ENCODE results near the gene VWF. TPM values are rescaled to one million over a fixed set of nuclear protein-coding genes. Genes with fewer than 3 reads are reported as not detected.
"Not testable (repeated sequence)": the region's sequence is repeated elsewhere in the genome, so short reads cannot be mapped to it uniquely, and the experiment has no call there.

VWF gene
- total RNA-seq, 1 donor from 2014 or later, result 468 TPM

DNA sequence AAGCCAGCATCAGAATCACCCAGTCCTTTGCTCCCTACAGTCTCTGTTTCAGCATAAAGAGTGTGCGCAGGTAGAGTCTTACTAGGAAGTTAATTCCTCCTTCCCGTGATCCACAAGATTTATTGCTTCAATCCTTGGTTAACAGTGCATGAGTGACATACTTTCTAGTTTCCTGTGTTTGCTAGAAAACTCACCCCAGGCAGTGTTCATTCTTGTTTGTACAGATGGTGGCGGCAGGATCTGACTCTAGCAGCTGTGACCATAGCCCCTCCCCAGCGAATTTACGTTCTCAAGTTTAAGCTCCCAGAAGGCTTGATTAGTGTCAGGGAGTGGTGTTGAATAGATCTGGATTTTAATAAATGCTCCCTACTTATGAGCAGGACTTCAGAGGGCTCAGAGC lies 103.5 kb downstream of the VWF start:
- Histone ChIP-seq H3K4me1 (no peaks in the 10 kb centered on the region), H3K27me3 (ENCODE audit: low read depth) (no peaks in the 10 kb centered on the region), H3K4me3 (no peak overlapping the region), H3K27ac (no peak overlapping the region), H3K9me3 (no peaks in the 10 kb centered on the region), H3K36me3 (peaks cover 9% of the 10 kb centered on the region)
- no peak for DNase-seq
- TF ChIP-seq, protein P1, sequence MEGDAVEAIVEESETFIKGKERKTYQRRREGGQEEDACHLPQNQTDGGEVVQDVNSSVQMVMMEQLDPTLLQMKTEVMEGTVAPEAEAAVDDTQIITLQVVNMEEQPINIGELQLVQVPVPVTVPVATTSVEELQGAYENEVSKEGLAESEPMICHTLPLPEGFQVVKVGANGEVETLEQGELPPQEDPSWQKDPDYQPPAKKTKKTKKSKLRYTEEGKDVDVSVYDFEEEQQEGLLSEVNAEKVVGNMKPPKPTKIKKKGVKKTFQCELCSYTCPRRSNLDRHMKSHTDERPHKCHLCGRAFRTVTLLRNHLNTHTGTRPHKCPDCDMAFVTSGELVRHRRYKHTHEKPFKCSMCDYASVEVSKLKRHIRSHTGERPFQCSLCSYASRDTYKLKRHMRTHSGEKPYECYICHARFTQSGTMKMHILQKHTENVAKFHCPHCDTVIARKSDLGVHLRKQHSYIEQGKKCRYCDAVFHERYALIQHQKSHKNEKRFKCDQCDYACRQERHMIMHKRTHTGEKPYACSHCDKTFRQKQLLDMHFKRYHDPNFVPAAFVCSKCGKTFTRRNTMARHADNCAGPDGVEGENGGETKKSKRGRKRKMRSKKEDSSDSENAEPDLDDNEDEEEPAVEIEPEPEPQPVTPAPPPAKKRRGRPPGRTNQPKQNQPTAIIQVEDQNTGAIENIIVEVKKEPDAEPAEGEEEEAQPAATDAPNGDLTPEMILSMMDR (IDR thresholded peaks at IDR 0.05), result no peak
- intact Hi-C loops (cut with DNase I), result no loop called here
- ATAC-seq, result no peak

- ATAC-seq, DNase-seq: not testable (repeated sequence)
Measured at GRCh38 chr12:6020511-6020910, 104.0 kb downstream of the VWF start.

DNA sequence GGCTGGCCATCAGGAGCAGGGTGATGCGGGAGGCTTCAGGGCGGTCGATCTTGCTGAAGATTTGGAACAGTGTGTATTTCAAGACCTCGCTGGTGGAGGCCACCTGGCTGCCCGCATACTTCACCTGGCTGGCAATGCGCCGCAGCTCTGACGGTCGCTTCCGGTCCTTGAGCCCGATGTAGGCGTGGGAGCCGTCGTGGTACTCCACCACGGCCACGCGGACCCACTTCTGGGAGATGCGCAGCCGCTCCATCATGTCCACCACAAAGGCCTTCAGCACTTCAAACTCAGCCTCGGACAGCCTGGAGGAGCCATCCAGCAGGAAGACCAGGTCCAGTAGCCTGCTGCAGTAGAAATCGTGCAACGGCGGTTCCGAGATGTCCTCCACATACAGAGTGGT lies 105.2 kb downstream of the VWF start:
- H3K4me1 ChIP-seq; H3K27ac ChIP-seq; H3K36me3 ChIP-seq; H3K27me3 ChIP-seq (ENCODE audit: low read depth); ATAC-seq; intact Hi-C loops (cut with DNase I); DNase-seq; H3K9me3 ChIP-seq; H3K4me3 ChIP-seq: not testable (repeated sequence)

More at GRCh38 chr12:6020511-6020910, 104.0 kb downstream of the VWF start:
- H3K27ac ChIP-seq; H3K9me3 ChIP-seq; H3K36me3 ChIP-seq; H3K4me1 ChIP-seq; H3K4me3 ChIP-seq; H3K27me3 ChIP-seq (ENCODE audit: low read depth); intact Hi-C loops (cut with DNase I): not testable (repeated sequence)

GRCh38 chr12:6018265-6018664 lies 106.2 kb downstream of the VWF start:
- no peak overlapping the region for H3K4me3 ChIP-seq
- H3K36me3 ChIP-seq, result peaks cover 11% of the 10 kb centered on the region
- H3K9me3 ChIP-seq, result no peaks in the 10 kb centered on the region
- intact Hi-C loops (cut with DNase I), result no loop called here
- H3K27ac ChIP-seq, result no peak overlapping the region
- no peaks in the 10 kb centered on the region for H3K4me1 ChIP-seq
- DNase-seq, result no peak
- TF ChIP-seq, protein P1 (IDR thresholded peaks at IDR 0.05), result no peak
- no peaks in the 10 kb centered on the region for H3K27me3 ChIP-seq (ENCODE audit: low read depth)
- no peak for ATAC-seq

- ATAC-seq, result no peak
- no peak for DNase-seq
- TF ChIP-seq, protein P1 (IDR thresholded peaks at IDR 0.05), result no peak
Measured at GRCh38 chr12:6016756-6017155, 107.7 kb downstream of the VWF start.

DNA sequence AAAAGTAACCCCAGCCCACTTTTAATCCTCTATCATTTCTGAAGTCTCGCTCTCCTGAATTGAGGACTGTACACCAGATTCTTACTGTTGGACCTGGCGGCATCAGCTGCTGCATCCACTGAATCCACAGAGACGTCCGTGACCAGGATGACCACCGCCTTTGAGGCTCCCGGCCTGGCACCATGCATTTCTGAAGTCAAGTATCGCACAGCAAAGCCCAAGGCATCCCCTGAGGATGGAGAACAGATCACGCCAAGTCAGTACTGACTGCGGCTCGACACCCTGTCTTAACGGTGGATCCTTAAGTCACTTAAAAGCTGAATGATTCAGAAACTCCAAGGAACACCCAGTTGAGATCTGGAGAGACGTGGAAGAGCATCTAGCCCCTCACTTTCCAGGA lies 108.5 kb downstream of the VWF start:
- DNase-seq; H3K9me3 ChIP-seq; intact Hi-C loops (cut with DNase I); H3K27me3 ChIP-seq (ENCODE audit: low read depth); H3K27ac ChIP-seq; ATAC-seq; H3K4me1 ChIP-seq; H3K4me3 ChIP-seq: not testable (repeated sequence)
- H3K36me3 ChIP-seq, result peaks cover 15% of the 10 kb centered on the region

More at GRCh38 chr12:6016756-6017155, 107.7 kb downstream of the VWF start:
- peaks cover 15% of the 10 kb centered on the region for H3K36me3 ChIP-seq
- intact Hi-C loops (cut with DNase I), result no loop called here
- no peak overlapping the region for H3K27ac ChIP-seq
- no peak overlapping the region for H3K4me3 ChIP-seq
- H3K9me3 ChIP-seq, result no peaks in the 10 kb centered on the region
- H3K4me1 ChIP-seq, result no peaks in the 10 kb centered on the region
- H3K27me3 ChIP-seq (ENCODE audit: low read depth), result no peaks in the 10 kb centered on the region

GRCh38 chr12:6015271-6015670 lies 109.2 kb downstream of the VWF start:
- H3K27ac ChIP-seq; H3K4me3 ChIP-seq; H3K27me3 ChIP-seq (ENCODE audit: low read depth); H3K4me1 ChIP-seq; ATAC-seq; intact Hi-C loops (cut with DNase I); H3K9me3 ChIP-seq; DNase-seq: not testable (repeated sequence)
- H3K36me3 ChIP-seq, result peaks cover 12% of the 10 kb centered on the region

DNA sequence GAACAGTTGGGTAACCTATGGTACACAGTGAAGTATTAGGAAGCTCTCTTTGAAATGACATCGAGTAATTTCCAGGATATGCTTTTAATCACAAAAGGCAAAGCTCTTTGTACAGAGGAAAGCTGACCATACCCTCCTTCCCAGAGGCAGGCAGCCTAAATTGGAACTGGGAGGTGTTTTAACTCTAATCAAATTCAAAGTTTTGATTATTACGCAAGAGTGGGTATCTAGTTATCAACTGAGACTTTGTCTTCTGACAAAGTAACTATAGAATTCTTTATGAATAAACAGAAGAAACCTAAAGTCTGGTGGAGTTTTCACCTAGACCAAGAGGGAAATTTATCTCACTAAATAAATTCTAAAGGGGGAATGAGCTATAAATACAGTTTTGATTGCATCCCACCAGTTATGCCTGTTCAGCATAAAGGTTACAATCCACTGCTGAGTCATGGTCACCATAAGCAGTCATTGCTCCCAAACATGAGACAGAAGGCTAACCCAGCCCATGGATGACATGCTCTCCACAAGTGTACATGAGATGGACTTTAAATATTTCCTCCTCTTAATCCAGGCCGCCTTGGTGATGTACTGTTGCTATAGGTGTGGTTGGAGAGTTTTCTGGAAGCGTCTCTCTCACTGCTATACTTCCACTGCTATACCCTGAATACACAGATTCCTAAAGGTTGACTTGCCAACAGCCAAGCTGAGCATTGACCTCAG lies 113.7 kb downstream of the VWF start:
- intact Hi-C loops (cut with DNase I); H3K36me3 ChIP-seq; H3K27me3 ChIP-seq (ENCODE audit: low read depth); DNase-seq; H3K4me3 ChIP-seq; H3K9me3 ChIP-seq; ATAC-seq; H3K27ac ChIP-seq; H3K4me1 ChIP-seq: not testable (repeated sequence)

Data from lower lobe of right lung (tissue), 2 donors.